Neural cell (in vitro differentiated cells): ENCODE results near the gene NDC1. TPM values are rescaled to one million over a fixed set of nuclear protein-coding genes. Genes with fewer than 3 reads are reported as not detected.

Source experiments
- H2AFZ ChIP-seq: fragments of 200-600, 300-800 bp; sonication (generic), shearing (Covaris generic); 2 replicates; pipeline ENCODE4 v1.6.0; 2014; ENCODE audit warnings: low read depth, mild to moderate bottlenecking, antibody characterized with exemption, low read length, moderate library complexity
- H3F3A ChIP-seq: fragments of 200-600 bp; shearing (Covaris generic); 2 replicates; pipeline ENCODE4 v1.6.1; 2016; ENCODE audit warnings: mild to moderate bottlenecking, moderate library complexity, mixed read lengths, antibody characterized with exemption, low read length; ENCODE audit not compliant: insufficient read depth, poor library complexity, severe bottlenecking
- H3K27ac ChIP-seq: fragments of 200-600, 300-800 bp; sonication (generic), shearing (Covaris generic); 2 replicates; pipeline ENCODE4 v1.5.1; 2014; ENCODE audit warnings: mild to moderate bottlenecking, low read length, moderate library complexity
- H3K27me3 ChIP-seq: fragments of 300-800, 200-600 bp; sonication (generic), shearing (Covaris generic); 2 replicates; pipeline ENCODE4 v1.6.0; 2014; ENCODE audit warnings: mild to moderate bottlenecking, low read depth, low read length, moderate library complexity; ENCODE audit not compliant: insufficient read depth
- H3K36me3 ChIP-seq: fragments of 300-800, 200-600 bp; sonication (generic), shearing (Covaris generic); 2 replicates; pipeline ENCODE4 v1.5.1; 2014; ENCODE audit warnings: mild to moderate bottlenecking, antibody characterized with exemption, low read length, moderate library complexity; ENCODE audit not compliant: insufficient read depth
- H3K4me2 ChIP-seq: fragments of 300-800, 200-600 bp; sonication (generic), shearing (Covaris generic); 2 replicates; pipeline ENCODE4 v1.6.0; 2014; ENCODE audit warnings: mild to moderate bottlenecking, low read length
- H3K4me3 ChIP-seq: fragments of 300-800, 200-600 bp; sonication (generic), shearing (Covaris generic); 2 replicates; pipeline ENCODE4 v1.5.1; 2014; ENCODE audit warnings: mild to moderate bottlenecking, low read length, moderate library complexity
- H3K79me2 ChIP-seq: fragments of 200-600 bp; shearing (Covaris generic); replicated peaks from 2 replicates; pipeline ENCODE4 v1.6.0; 2014; ENCODE audit warnings: mild to moderate bottlenecking, low read length, moderate library complexity; ENCODE audit not compliant: insufficient read depth
- H3K9ac ChIP-seq: fragments of 300-800, 200-600 bp; sonication (generic), shearing (Covaris generic); 2 replicates; pipeline ENCODE4 v1.6.1; 2016; ENCODE audit warnings: mild to moderate bottlenecking, low read length, mixed read lengths
- H3K9me2 ChIP-seq: fragments of 200-600 bp; shearing (Covaris generic); 2 replicates; pipeline ENCODE4 v1.6.1; 2016; ENCODE audit warnings: mild to moderate bottlenecking, low read length, mixed read lengths; ENCODE audit not compliant: insufficient read depth
- H3K9me3 ChIP-seq: fragments of 200-600, 300-800 bp; sonication (generic), shearing (Covaris generic); 2 replicates; pipeline ENCODE4 v1.6.1; 2016; ENCODE audit warnings: mild to moderate bottlenecking, mixed run types, low read length, moderate library complexity, mixed read lengths
- H4K20me1 ChIP-seq: fragments of 200-600 bp; shearing (Covaris generic); 2 replicates; pipeline ENCODE4 v1.6.1; 2016; ENCODE audit warnings: mild to moderate bottlenecking, mixed run types; ENCODE audit not compliant: insufficient read depth
- EP300 ChIP-seq: fragments of 450-650 bp; conservative IDR thresholded peaks from 2 replicates; pipeline ENCODE4 v1.6.1; 2014; ENCODE audit warnings: antibody characterized with exemption, mild to moderate bottlenecking, moderate library complexity; ENCODE audit not compliant: poor library complexity, severe bottlenecking
- EZH2 ChIP-seq: fragments of 200-600, 300-800 bp; shearing (Covaris generic), sonication (generic); IDR thresholded peaks from 2 replicates; pipeline ENCODE4 v1.6.1; 2014; ENCODE audit warnings: antibody characterized with exemption, low read length, borderline replicate concordance, mild to moderate bottlenecking; ENCODE audit not compliant: insufficient read depth, poor library complexity, severe bottlenecking
- MXI1 ChIP-seq: fragments of 450-650 bp; conservative IDR thresholded peaks from 2 replicates; pipeline ENCODE4 v1.6.1; 2014; ENCODE audit warnings: antibody characterized with exemption, mild to moderate bottlenecking; ENCODE audit not compliant: poor library complexity, severe bottlenecking
- POLR2AphosphoS5 ChIP-seq: IDR thresholded peaks from 2 replicates; pipeline ENCODE4 v1.6.1; 2012
- RAD21 ChIP-seq: fragments of 450-650 bp; conservative IDR thresholded peaks from 2 replicates; pipeline ENCODE4 v1.6.1; 2014; ENCODE audit warnings: antibody characterized with exemption, mild to moderate bottlenecking, moderate library complexity
- SMC3 ChIP-seq: fragments of 450-650 bp; conservative IDR thresholded peaks from 2 replicates; pipeline ENCODE4 v1.6.1; 2014; ENCODE audit warnings: antibody characterized with exemption, mild to moderate bottlenecking, moderate library complexity; ENCODE audit not compliant: poor library complexity
- TAF1 ChIP-seq: IDR thresholded peaks from 2 replicates; pipeline ENCODE4 v1.6.1; 2012; ENCODE audit warnings: low read depth
- polyA plus RNA-seq: library from polyadenylated mRNA; depleted of rRNA; stranded (reverse); fragments of >200 nt; gene quantifications from 2 replicates; pipeline ENCODE4 v1.2.3, GENCODE V29; 2014
- TF ChIP-seq, protein P1 (sequence below): fragments of 450-650 bp; IDR thresholded peaks from 2 replicates; pipeline ENCODE4 v1.5.1; 2014; ENCODE audit warnings: antibody characterized with exemption, mild to moderate bottlenecking, moderate library complexity; ENCODE audit not compliant: poor library complexity, severe bottlenecking
- TF ChIP-seq, protein P2 (sequence below): IDR thresholded peaks from 2 replicates; pipeline ENCODE4 v1.6.1; 2012; ENCODE audit warnings: borderline replicate concordance

Gene NDC1
- polyA plus RNA-seq, 1 donor from 2014 or later = 18.0 TPM

DNA sequence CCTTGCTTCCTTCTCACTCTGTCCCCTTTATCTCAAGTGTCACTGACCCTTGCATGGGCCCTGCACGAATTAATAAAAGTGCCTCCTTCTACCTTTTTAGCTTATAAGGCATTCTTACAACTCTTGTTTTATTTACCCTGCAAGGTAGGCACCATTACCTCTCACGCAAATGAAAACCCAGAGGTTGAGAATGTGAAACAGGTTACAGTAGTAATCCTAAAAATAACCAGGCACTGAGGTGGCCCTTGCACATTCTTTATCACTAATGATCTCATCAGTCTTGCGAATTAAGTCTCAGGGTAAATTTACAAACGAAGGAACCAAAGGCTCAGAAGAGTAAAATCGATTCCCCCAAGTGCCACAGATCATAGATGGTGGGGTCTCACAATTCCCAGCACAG lies 102.8 kb downstream of the NDC1 start:
- Histone ChIP-seq H3K27me3 (peaks cover 61% of the 10 kb centered on the region), H3K27ac (no peak overlapping the region), H3K9me3 (no peaks in the 10 kb centered on the region), H2AFZ (no peak overlapping the region), H3K4me3 (no peak overlapping the region), H4K20me1 (no peaks in the 10 kb centered on the region), H3K79me2 (no peaks in the 10 kb centered on the region), H3K9ac (no peak overlapping the region), H3K4me2 (no peak overlapping the region), H3K36me3 (no peaks in the 10 kb centered on the region), H3K9me2 (no peaks in the 10 kb centered on the region), H3F3A (no peaks in the 10 kb centered on the region)
- TF ChIP-seq SMC3 (no peak), MXI1 (no peak), POLR2AphosphoS5 (no peak), TAF1 (no peak), RAD21 (no peak), EP300 (no peak), EZH2 (no peak)
- TF ChIP-seq, protein P1, sequence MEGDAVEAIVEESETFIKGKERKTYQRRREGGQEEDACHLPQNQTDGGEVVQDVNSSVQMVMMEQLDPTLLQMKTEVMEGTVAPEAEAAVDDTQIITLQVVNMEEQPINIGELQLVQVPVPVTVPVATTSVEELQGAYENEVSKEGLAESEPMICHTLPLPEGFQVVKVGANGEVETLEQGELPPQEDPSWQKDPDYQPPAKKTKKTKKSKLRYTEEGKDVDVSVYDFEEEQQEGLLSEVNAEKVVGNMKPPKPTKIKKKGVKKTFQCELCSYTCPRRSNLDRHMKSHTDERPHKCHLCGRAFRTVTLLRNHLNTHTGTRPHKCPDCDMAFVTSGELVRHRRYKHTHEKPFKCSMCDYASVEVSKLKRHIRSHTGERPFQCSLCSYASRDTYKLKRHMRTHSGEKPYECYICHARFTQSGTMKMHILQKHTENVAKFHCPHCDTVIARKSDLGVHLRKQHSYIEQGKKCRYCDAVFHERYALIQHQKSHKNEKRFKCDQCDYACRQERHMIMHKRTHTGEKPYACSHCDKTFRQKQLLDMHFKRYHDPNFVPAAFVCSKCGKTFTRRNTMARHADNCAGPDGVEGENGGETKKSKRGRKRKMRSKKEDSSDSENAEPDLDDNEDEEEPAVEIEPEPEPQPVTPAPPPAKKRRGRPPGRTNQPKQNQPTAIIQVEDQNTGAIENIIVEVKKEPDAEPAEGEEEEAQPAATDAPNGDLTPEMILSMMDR = no peak
- TF ChIP-seq, protein P2, sequence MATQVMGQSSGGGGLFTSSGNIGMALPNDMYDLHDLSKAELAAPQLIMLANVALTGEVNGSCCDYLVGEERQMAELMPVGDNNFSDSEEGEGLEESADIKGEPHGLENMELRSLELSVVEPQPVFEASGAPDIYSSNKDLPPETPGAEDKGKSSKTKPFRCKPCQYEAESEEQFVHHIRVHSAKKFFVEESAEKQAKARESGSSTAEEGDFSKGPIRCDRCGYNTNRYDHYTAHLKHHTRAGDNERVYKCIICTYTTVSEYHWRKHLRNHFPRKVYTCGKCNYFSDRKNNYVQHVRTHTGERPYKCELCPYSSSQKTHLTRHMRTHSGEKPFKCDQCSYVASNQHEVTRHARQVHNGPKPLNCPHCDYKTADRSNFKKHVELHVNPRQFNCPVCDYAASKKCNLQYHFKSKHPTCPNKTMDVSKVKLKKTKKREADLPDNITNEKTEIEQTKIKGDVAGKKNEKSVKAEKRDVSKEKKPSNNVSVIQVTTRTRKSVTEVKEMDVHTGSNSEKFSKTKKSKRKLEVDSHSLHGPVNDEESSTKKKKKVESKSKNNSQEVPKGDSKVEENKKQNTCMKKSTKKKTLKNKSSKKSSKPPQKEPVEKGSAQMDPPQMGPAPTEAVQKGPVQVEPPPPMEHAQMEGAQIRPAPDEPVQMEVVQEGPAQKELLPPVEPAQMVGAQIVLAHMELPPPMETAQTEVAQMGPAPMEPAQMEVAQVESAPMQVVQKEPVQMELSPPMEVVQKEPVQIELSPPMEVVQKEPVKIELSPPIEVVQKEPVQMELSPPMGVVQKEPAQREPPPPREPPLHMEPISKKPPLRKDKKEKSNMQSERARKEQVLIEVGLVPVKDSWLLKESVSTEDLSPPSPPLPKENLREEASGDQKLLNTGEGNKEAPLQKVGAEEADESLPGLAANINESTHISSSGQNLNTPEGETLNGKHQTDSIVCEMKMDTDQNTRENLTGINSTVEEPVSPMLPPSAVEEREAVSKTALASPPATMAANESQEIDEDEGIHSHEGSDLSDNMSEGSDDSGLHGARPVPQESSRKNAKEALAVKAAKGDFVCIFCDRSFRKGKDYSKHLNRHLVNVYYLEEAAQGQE = no peak

DNA sequence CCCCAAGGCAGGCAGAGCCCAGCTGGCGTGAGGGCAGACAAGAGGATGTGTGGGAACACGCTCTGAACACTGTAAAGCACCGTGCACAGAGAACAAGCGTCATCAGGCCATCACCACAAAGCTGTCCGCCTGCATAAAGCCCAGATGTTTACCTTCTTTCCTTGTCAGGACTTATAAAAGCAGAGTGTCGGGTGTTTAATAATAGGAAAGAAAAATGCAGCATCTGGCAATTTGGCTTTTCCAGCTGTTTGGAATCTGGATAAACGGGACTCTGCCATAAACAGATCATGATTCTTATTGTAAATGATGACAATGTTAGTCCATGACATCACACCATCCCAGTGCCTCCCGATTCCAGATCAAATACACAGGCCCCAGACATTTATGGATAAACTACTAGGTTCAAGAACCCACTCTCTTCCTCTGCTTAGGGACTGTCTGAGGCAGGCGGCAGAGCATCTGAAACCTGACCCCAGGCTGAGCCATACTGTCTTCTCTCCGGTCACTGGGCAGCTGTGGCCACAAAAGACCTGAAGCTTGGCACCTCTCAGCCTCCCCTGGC lies 103.4 kb downstream of the NDC1 start:
- H3K79me2 ChIP-seq = no peaks in the 10 kb centered on the region
- no peaks in the 10 kb centered on the region for H3K9me2 ChIP-seq
- H3K4me3 ChIP-seq = no peak overlapping the region
- no peaks in the 10 kb centered on the region for H4K20me1 ChIP-seq
- H3K27me3 ChIP-seq = peaks cover 56% of the 10 kb centered on the region
- H3K4me2 ChIP-seq = no peak overlapping the region
- no peak overlapping the region for H3K27ac ChIP-seq
- H3K9ac ChIP-seq = no peak overlapping the region
- no peaks in the 10 kb centered on the region for H3K36me3 ChIP-seq
- H2AFZ ChIP-seq = no peak overlapping the region
- TF ChIP-seq POLR2AphosphoS5 (no peak), SMC3 (no peak), EP300 (no peak), TAF1 (no peak), MXI1 (no peak), EZH2 (no peak), RAD21 (no peak)
- TF ChIP-seq, protein P2 = no peak
- TF ChIP-seq, protein P1 = no peak
- H3K9me3 ChIP-seq = no peaks in the 10 kb centered on the region
- H3F3A ChIP-seq = no peaks in the 10 kb centered on the region
